HEK293 (cell line): Measurements from ENCODE around the gene ATXN7L3B.

Experiments
- CTCF ChIA-PET: fragments of 350-600 bp; formaldehyde crosslinking; extraction: SDS; loops from one replicate; lab custom pipeline; 2021; ENCODE audit warnings: antibody characterized with exemption; lab: Yijun Ruan, JAX
- POLR2A ChIA-PET: fragments of 300-600 bp; formaldehyde crosslinking; extraction: SDS; loops from one replicate; lab custom pipeline; 2020; ENCODE audit warnings: antibody characterized with exemption, inconsistent platforms; lab: Yijun Ruan, JAX
- H3K27ac ChIP-seq: fragments of 200-500 bp; sonication (Bioruptor generic); 2 replicates; pipeline ENCODE4 v1.5.1; 2014; ENCODE audit warnings: low read depth, low read length, control low read depth, inconsistent platforms; ENCODE audit errors: extremely low read depth
- H3K36me3 ChIP-seq, 2 experiments: fragments of 200-500 bp in 1 of 2; sonication (Bioruptor generic) in 1 of 2; 1 replicate in 1 of 2; 2 replicates in 1 of 2; pipeline ENCODE4 v1.5.1; 2014 to 2017; ENCODE audit warnings: inconsistent platforms in 2 of 2, low read length in 2 of 2; ENCODE audit not compliant: control insufficient read depth in 2 of 2, insufficient read depth in 1 of 2
- H3K4me1 ChIP-seq: fragments of 200-500 bp; sonication (Bioruptor generic); 2 replicates; pipeline ENCODE4 v1.5.1; 2014; ENCODE audit warnings: mild to moderate bottlenecking, low read length, inconsistent platforms; ENCODE audit not compliant: control insufficient read depth, insufficient read depth
- H3K4me3 ChIP-seq: 2 replicates; pipeline ENCODE4 v1.5.1; 2011; ENCODE audit warnings: low read depth, mild to moderate bottlenecking, control low read depth, low read length, moderate library complexity
- H3K9me3 ChIP-seq: fragments of 200-500 bp; sonication (Bioruptor generic); 2 replicates; pipeline ENCODE4 v1.5.1; 2014; ENCODE audit warnings: low read depth, low read length, inconsistent platforms; ENCODE audit not compliant: control insufficient read depth, insufficient read depth
- EGR2 ChIP-seq: fragments of 450-650 bp; formaldehyde crosslinking; IDR thresholded peaks from 2 replicates; pipeline ENCODE4 v1.5.1; 2016; ENCODE audit warnings: low read depth, missing biosample characterization, missing genetic modification characterization
- FEZF1 ChIP-seq: fragments of 450-650 bp; formaldehyde crosslinking; IDR thresholded peaks from 2 replicates; pipeline ENCODE4 v1.5.1; 2016; ENCODE audit warnings: missing biosample characterization, missing genetic modification characterization
- PRDM2 ChIP-seq: fragments of 450-650 bp; formaldehyde crosslinking; IDR thresholded peaks from 2 replicates; pipeline ENCODE4 v1.5.1; 2016; ENCODE audit warnings: missing biosample characterization, missing genetic modification characterization, borderline replicate concordance
- RBAK ChIP-seq: fragments of 450-650 bp; formaldehyde crosslinking; IDR thresholded peaks from 2 replicates; pipeline ENCODE4 v1.5.1; 2016; ENCODE audit warnings: missing biosample characterization, missing genetic modification characterization
- SCRT1 ChIP-seq: fragments of 450-650 bp; formaldehyde crosslinking; IDR thresholded peaks from 2 replicates; pipeline ENCODE4 v1.5.1; 2016; ENCODE audit warnings: missing biosample characterization, missing genetic modification characterization, borderline replicate concordance
- SETDB1 ChIP-seq: IDR thresholded peaks from one replicate; pipeline ENCODE4 v1.6.1; 2017; ENCODE audit warnings: mild to moderate bottlenecking, low read length, moderate library complexity, mixed read lengths; ENCODE audit not compliant: insufficient read length
- YY1 ChIP-seq: fragments of 450-650 bp; formaldehyde crosslinking; IDR thresholded peaks from 2 replicates; pipeline ENCODE4 v1.5.1; 2018; ENCODE audit warnings: missing biosample characterization, missing genetic modification characterization
- ZBTB7A ChIP-seq: fragments of 450-650 bp; formaldehyde crosslinking; IDR thresholded peaks from 2 replicates; pipeline ENCODE4 v1.5.1; 2016; ENCODE audit warnings: low read depth, missing biosample characterization, missing genetic modification characterization
- ZIC2 ChIP-seq: fragments of 450-650 bp; formaldehyde crosslinking; IDR thresholded peaks from 2 replicates; pipeline ENCODE4 v1.5.1; 2016; ENCODE audit warnings: missing biosample characterization, missing genetic modification characterization
- ZNF26 ChIP-seq: fragments of 450-650 bp; formaldehyde crosslinking; IDR thresholded peaks from 2 replicates; pipeline ENCODE4 v1.5.1; 2016; ENCODE audit warnings: missing biosample characterization, missing genetic modification characterization
- ZNF266 ChIP-seq: fragments of 450-650 bp; formaldehyde crosslinking; IDR thresholded peaks from 2 replicates; pipeline ENCODE4 v1.5.1; 2016; ENCODE audit warnings: missing biosample characterization, missing genetic modification characterization, low read depth
- ZNF274 ChIP-seq, 2 experiments: fragments of 200-500 bp in 1 of 2; fragments of 450-650 bp in 1 of 2; sonication (Bioruptor generic) in 1 of 2; formaldehyde crosslinking in 1 of 2; IDR thresholded peaks; 2 replicates each; pipeline versions ENCODE4 v1.5.1 to v1.6.1; 2014 to 2016; ENCODE audit warnings: borderline replicate concordance in 1 of 2, inconsistent platforms in 1 of 2, low read length in 1 of 2, missing biosample characterization in 1 of 2, missing genetic modification characterization in 1 of 2
- ZNF292 ChIP-seq: fragments of 450-650 bp; formaldehyde crosslinking; IDR thresholded peaks from 2 replicates; pipeline ENCODE4 v1.5.1; 2016; ENCODE audit warnings: low read depth, missing biosample characterization, missing genetic modification characterization, borderline replicate concordance
- ZNF391 ChIP-seq: fragments of 450-650 bp; formaldehyde crosslinking; IDR thresholded peaks from 2 replicates; pipeline ENCODE4 v1.5.1; 2016; ENCODE audit warnings: low read depth, missing biosample characterization, missing genetic modification characterization, borderline replicate concordance
- ZNF426 ChIP-seq: fragments of 450-650 bp; formaldehyde crosslinking; IDR thresholded peaks from 2 replicates; pipeline ENCODE4 v1.5.1; 2017; ENCODE audit warnings: missing biosample characterization, missing genetic modification characterization, mild to moderate bottlenecking, inconsistent platforms, moderate library complexity
- ZNF449 ChIP-seq: fragments of 450-650 bp; formaldehyde crosslinking; IDR thresholded peaks from 2 replicates; pipeline ENCODE4 v1.5.1; 2017; ENCODE audit warnings: missing biosample characterization, mild to moderate bottlenecking, missing genetic modification characterization, moderate library complexity
- ZNF48 ChIP-seq: fragments of 450-650 bp; formaldehyde crosslinking; IDR thresholded peaks from 2 replicates; pipeline ENCODE4 v1.5.1; 2016; ENCODE audit warnings: missing biosample characterization, missing genetic modification characterization
- ZNF488 ChIP-seq: fragments of 450-650 bp; formaldehyde crosslinking; IDR thresholded peaks from 2 replicates; pipeline ENCODE4 v1.5.1; 2016; ENCODE audit warnings: missing biosample characterization, missing genetic modification characterization
- ZNF530 ChIP-seq: fragments of 450-650 bp; formaldehyde crosslinking; IDR thresholded peaks from 2 replicates; pipeline ENCODE4 v1.5.1; 2016; ENCODE audit warnings: low read depth, missing biosample characterization, missing genetic modification characterization
- ZNF548 ChIP-seq: fragments of 450-650 bp; formaldehyde crosslinking; IDR thresholded peaks from 2 replicates; pipeline ENCODE4 v1.5.1; 2016; ENCODE audit warnings: missing biosample characterization, missing genetic modification characterization
- ZNF561 ChIP-seq: fragments of 450-650 bp; IDR thresholded peaks from 2 replicates; pipeline ENCODE4 v1.5.1; 2018; ENCODE audit warnings: missing biosample characterization, missing genetic modification characterization, borderline replicate concordance
- ZNF639 ChIP-seq: fragments of 450-650 bp; formaldehyde crosslinking; IDR thresholded peaks from 2 replicates; pipeline ENCODE4 v1.5.1; 2016; ENCODE audit warnings: missing biosample characterization, missing genetic modification characterization

ATXN7L3B gene

GRCh38 chr12:74515849-74516248 is 21.8 kb upstream of the ATXN7L3B start:
- ChIA-PET POLR2A (no interaction called here), CTCF (no interaction called here)
- Histone ChIP-seq H3K4me1 (no peaks in the 10 kb centered on the region), H3K4me3 (no peak overlapping the region), H3K9me3 (no peaks in the 10 kb centered on the region), H3K36me3 (no peaks in the 10 kb centered on the region), H3K27ac (no peak overlapping the region)
- no peak for TF ChIP-seq ZNF639 (tag by site-specific recombination)
- TF ChIP-seq ZNF292 (tag by site-specific recombination), result no peak
- TF ChIP-seq ZNF274 (IDR thresholded peaks at IDR 0.05; ENCODE audit: low read length), result no peak
- no peak for TF ChIP-seq ZNF274 (tag by site-specific recombination; IDR thresholded peaks at IDR 0.05; ENCODE audit: borderline replicate concordance)
- no peak for TF ChIP-seq RBAK (tag by site-specific recombination)
- TF ChIP-seq FEZF1 (tag by site-specific recombination), result no peak
- TF ChIP-seq EGR2, result no peak
- TF ChIP-seq SCRT1, result no peak

GRCh38 chr12:74526535-74526934 is 11.1 kb upstream of the ATXN7L3B start:
- Histone ChIP-seq H3K27ac (no peak overlapping the region), H3K36me3 (no peaks in the 10 kb centered on the region), H3K4me3 (no peak overlapping the region), H3K9me3 (no peaks in the 10 kb centered on the region), H3K4me1 (no peaks in the 10 kb centered on the region)
- ChIA-PET POLR2A (no interaction called here), CTCF (no interaction called here)
- TF ChIP-seq YY1 (no peak), PRDM2 (no peak), ZNF48 (no peak), ZNF561 (tag by site-specific recombination) (no peak), SETDB1 (no peak)

GRCh38 chr12:74527491-74527890 is 10.1 kb upstream of the ATXN7L3B start:
- H3K4me1 ChIP-seq, result no peaks in the 10 kb centered on the region
- no peak overlapping the region for H3K27ac ChIP-seq
- no peak overlapping the region for H3K4me3 ChIP-seq
- CTCF ChIA-PET, result no interaction called here
- POLR2A ChIA-PET, result no interaction called here
- no peak for TF ChIP-seq ZNF530 (tag by site-specific recombination)
- no peak for TF ChIP-seq SETDB1
- TF ChIP-seq ZNF449 (tag by site-specific recombination), result no peak
- no peak for TF ChIP-seq ZNF26 (tag by site-specific recombination)
- no peak for TF ChIP-seq ZNF548 (tag by site-specific recombination)
- no peak for TF ChIP-seq ZNF266 (tag by site-specific recombination)
- TF ChIP-seq ZNF488, result no peak
- TF ChIP-seq ZIC2 (tag by site-specific recombination), result no peak
- no peak for TF ChIP-seq ZNF426
- TF ChIP-seq ZBTB7A (tag by site-specific recombination), result no peak
- no peak for TF ChIP-seq ZNF391 (tag by site-specific recombination)
- no peaks in the 10 kb centered on the region for H3K9me3 ChIP-seq
- H3K36me3 ChIP-seq, result no peaks in the 10 kb centered on the region
